HepG2 (cell line): ENCODE data around the gene RPS6KL1. TPM values are rescaled to one million over a fixed set of nuclear protein-coding genes. Genes with fewer than 3 reads are reported as not detected.

ENCODE experiments used
- BRCA1 ChIP-seq: sonication (generic); formaldehyde crosslinking; IDR thresholded peaks from 2 replicates; pipeline ENCODE4 v1.4.0; 2020; ENCODE audit warnings: missing genetic modification reagents
- CCDC6 ChIP-seq: sonication (generic); formaldehyde crosslinking; IDR thresholded peaks from 2 replicates; pipeline ENCODE4 v1.8.1; 2022; ENCODE audit warnings: mild to moderate bottlenecking, missing genetic modification reagents, moderate library complexity
- EEA1 ChIP-seq: sonication (generic); formaldehyde crosslinking; IDR thresholded peaks from 2 replicates; pipeline ENCODE4 v1.5.1; 2020; ENCODE audit warnings: mild to moderate bottlenecking, missing genetic modification reagents, borderline replicate concordance
- HCFC1 ChIP-seq: fragments of 150-350 bp; IDR thresholded peaks from 2 replicates; pipeline ENCODE4 v1.6.1; 2014; ENCODE audit warnings: low read depth, low read length
- NFE2 ChIP-seq: sonication (generic); formaldehyde crosslinking; IDR thresholded peaks from 2 replicates; pipeline ENCODE4 v1.4.0; 2020; ENCODE audit warnings: missing genetic modification reagents
- RAD21 ChIP-seq: fragments of 450-650 bp; formaldehyde crosslinking; IDR thresholded peaks from 2 replicates; pipeline ENCODE4 v1.5.0; 2020; ENCODE audit warnings: mild to moderate bottlenecking
- SIN3A ChIP-seq: IDR thresholded peaks from 2 replicates; pipeline ENCODE4 v1.6.1; 2011; ENCODE audit warnings: low read depth, mild to moderate bottlenecking, control low read depth, low read length, borderline replicate concordance
- SKI ChIP-seq: fragments of 450-650 bp; IDR thresholded peaks from one replicate; pipeline ENCODE4 v1.6.1; 2018; ENCODE audit warnings: mild to moderate bottlenecking; ENCODE audit not compliant: partially characterized antibody
- SRSF1 ChIP-seq: fragments of 200-400 bp; formaldehyde crosslinking; optimal IDR thresholded peaks from 2 replicates; pipeline ENCODE3; 2017; ENCODE audit warnings: mild to moderate bottlenecking, low read depth, low read length, moderate library complexity
- TCF7L2 ChIP-seq: IDR thresholded peaks from 2 replicates; pipeline ENCODE4 v1.6.1; 2011; ENCODE audit warnings: mild to moderate bottlenecking, low read depth, low read length, moderate library complexity
- TEAD3 ChIP-seq: optimal IDR thresholded peaks from 2 replicates; pipeline ENCODE3; 2016; ENCODE audit warnings: borderline replicate concordance
- TSC22D2 ChIP-seq: sonication (generic); formaldehyde crosslinking; IDR thresholded peaks from 2 replicates; pipeline ENCODE4 v1.5.1; 2020; ENCODE audit warnings: missing genetic modification reagents, mild to moderate bottlenecking, borderline replicate concordance
- ZNF260 ChIP-seq: sonication (generic); formaldehyde crosslinking; IDR thresholded peaks from 2 replicates; pipeline ENCODE4 v1.4.0; 2020; ENCODE audit warnings: missing genetic modification reagents, low read depth, mild to moderate bottlenecking, borderline replicate concordance
- ZNF333 ChIP-seq: sonication (generic); formaldehyde crosslinking; IDR thresholded peaks from 2 replicates; pipeline ENCODE4 v1.4.0; 2020; ENCODE audit warnings: mild to moderate bottlenecking, missing genetic modification reagents, borderline replicate concordance
- ZNF496 ChIP-seq: sonication (generic); formaldehyde crosslinking; IDR thresholded peaks from 2 replicates; pipeline ENCODE4 v1.8.1; 2023; ENCODE audit warnings: mild to moderate bottlenecking, moderate library complexity, missing genetic modification reagents; ENCODE audit not compliant: insufficient replicate concordance
- ZNF550 ChIP-seq: sonication (generic); formaldehyde crosslinking; IDR thresholded peaks from 2 replicates; pipeline ENCODE4 v1.4.0; 2020; ENCODE audit warnings: mild to moderate bottlenecking, missing genetic modification reagents, borderline replicate concordance
- ZNF558 ChIP-seq: sonication (generic); formaldehyde crosslinking; IDR thresholded peaks from 2 replicates; pipeline ENCODE4 v1.9.0; 2022; ENCODE audit warnings: mild to moderate bottlenecking, missing genetic modification reagents, borderline replicate concordance
- ZNF652 ChIP-seq: IDR thresholded peaks from 2 replicates; pipeline ENCODE4 v1.6.1; 2016; ENCODE audit warnings: low read depth, borderline replicate concordance
- ZNF773 ChIP-seq: sonication (generic); formaldehyde crosslinking; IDR thresholded peaks from 2 replicates; pipeline ENCODE4 v1.4.0; 2020; ENCODE audit warnings: missing genetic modification reagents, borderline replicate concordance
- polyA plus RNA-seq, 8 experiments: library from polyadenylated mRNA; depleted of rRNA in 3 of 8; stranded (reverse) in 7 of 8; unstranded in 1 of 8; fragments of >200 nt; fragmentation: Illumina TruSeq in 4 of 8; extraction: Trizol in 4 of 8; gene quantifications; 2 replicates each; pipeline versions ENCODE4 v1.2.1 to v1.2.3, GENCODE V29; 2011 to 2016; ENCODE audit warnings: low read depth in 4 of 8, missing spikeins in 1 of 8, mixed read lengths in 1 of 8; ENCODE audit not compliant: insufficient read depth in 1 of 8
- total RNA-seq, 5 experiments: library from RNA; depleted of rRNA; stranded (reverse); fragments of >200 nt; fragmentation: Illumina TruSeq; extraction: Trizol; gene quantifications; 2 replicates each; pipeline ENCODE4 v1.2.3, GENCODE V29; 2016; ENCODE audit warnings: low read depth in 1 of 5
- TF ChIP-seq, protein P1 (sequence below): sonication (generic); formaldehyde crosslinking; IDR thresholded peaks from 2 replicates; pipeline ENCODE4 v1.5.0; 2020; ENCODE audit warnings: missing genetic modification reagents
- TF ChIP-seq, protein P2 (sequence below): IDR thresholded peaks from 2 replicates; pipeline ENCODE4 v1.4.0; 2020; ENCODE audit warnings: mild to moderate bottlenecking, missing genetic modification reagents
- TF ChIP-seq, protein P3 (sequence below): sonication (generic); formaldehyde crosslinking; conservative IDR thresholded peaks from 2 replicates; pipeline ENCODE4 v1.8.0; 2022; ENCODE audit warnings: mild to moderate bottlenecking, moderate library complexity, missing genetic modification reagents
- TF ChIP-seq, protein P4 (sequence below): IDR thresholded peaks from 2 replicates; pipeline ENCODE4 v1.6.1; 2016; ENCODE audit warnings: missing genetic modification reagents, missing compliant biosample characterization

RPS6KL1 gene
- total and polyA plus RNA-seq, 2 of the 13 experiments (the other 11 are each of a cell fraction or from before 2014, with no cell fraction given), result 6.5 to 11.5 TPM

DNA sequence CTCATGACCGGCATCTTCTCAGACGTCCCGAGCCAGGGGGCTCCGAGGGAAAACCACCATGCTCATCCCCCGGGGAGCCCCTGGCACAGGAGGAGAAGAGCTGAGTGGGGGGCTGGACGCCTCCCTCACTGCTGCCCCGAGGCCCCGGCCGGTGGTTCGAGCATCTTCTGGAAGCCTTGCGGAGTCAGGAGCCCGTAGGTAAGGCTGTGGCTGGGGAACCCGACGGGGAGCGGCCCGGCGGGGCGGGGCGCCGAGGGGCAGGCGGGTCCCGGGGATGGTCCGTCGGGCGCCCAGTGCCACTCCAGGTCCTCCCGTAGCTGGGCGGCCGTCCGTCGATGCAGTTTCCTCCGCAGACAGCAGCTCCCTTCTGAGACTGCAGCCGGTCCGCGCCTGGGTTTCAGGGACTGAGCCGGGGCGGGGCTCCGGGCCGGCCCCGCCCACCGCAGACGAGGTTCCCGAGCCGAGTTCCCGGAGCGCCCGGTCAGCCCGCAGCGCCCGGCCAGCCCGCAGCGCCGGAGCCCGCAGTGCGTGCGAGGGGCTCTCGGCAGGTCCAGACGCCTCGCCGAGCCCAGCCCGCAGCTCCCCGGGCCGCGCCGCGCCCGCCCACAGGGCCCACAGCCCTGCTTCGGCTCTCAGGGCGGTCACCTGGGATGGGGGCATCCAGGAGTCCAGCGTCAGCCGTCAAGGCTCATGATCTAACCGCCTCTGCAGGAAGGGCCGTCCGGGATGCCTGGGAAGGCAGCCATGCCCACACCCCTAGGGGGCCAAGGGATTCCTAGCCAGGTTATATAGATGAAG is 32.4 kb upstream of the RPS6KL1 start, which contains the start of gene PGF (continued):
- TF ChIP-seq ZNF652 (CRISPR knock-in tag) (no peak), NFE2 (no peak), CCDC6 (CRISPR knock-in tag) (0 out of 2 replicates have a peak, but pooled peaks have one; percentile 20), EEA1 (CRISPR knock-in tag) (no peak), ZNF773 (CRISPR knock-in tag) (no peak), SIN3A (peak; percentile 75; the same call in 1 of the 2 replicates), TCF7L2 (no peak), ZNF333 (0 out of 2 replicates have a peak, but pooled peaks have one; percentile 29), TEAD3 (CRISPR knock-in tag) (peak; percentile 28), SKI (peak; percentile 34), ZNF260 (CRISPR knock-in tag) (no peak), ZNF558 (peak; percentile 32; the same call in 1 of the 2 replicates), BRCA1 (CRISPR knock-in tag) (no peak), SRSF1 (peak; percentile 8), RAD21 (CRISPR knock-in tag) (peak; percentile 45; the same call in 1 of the 2 replicates), TSC22D2 (CRISPR knock-in tag) (no peak), ZNF550 (CRISPR knock-in tag) (no peak), ZNF496 (CRISPR knock-in tag) (no peak), HCFC1 (0 out of 2 replicates have a peak, but pooled peaks have one; percentile 5)
- TF ChIP-seq, protein P1, sequence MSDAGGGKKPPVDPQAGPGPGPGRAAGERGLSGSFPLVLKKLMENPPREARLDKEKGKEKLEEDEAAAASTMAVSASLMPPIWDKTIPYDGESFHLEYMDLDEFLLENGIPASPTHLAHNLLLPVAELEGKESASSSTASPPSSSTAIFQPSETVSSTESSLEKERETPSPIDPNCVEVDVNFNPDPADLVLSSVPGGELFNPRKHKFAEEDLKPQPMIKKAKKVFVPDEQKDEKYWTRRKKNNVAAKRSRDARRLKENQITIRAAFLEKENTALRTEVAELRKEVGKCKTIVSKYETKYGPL, result no peak
- TF ChIP-seq, protein P2, sequence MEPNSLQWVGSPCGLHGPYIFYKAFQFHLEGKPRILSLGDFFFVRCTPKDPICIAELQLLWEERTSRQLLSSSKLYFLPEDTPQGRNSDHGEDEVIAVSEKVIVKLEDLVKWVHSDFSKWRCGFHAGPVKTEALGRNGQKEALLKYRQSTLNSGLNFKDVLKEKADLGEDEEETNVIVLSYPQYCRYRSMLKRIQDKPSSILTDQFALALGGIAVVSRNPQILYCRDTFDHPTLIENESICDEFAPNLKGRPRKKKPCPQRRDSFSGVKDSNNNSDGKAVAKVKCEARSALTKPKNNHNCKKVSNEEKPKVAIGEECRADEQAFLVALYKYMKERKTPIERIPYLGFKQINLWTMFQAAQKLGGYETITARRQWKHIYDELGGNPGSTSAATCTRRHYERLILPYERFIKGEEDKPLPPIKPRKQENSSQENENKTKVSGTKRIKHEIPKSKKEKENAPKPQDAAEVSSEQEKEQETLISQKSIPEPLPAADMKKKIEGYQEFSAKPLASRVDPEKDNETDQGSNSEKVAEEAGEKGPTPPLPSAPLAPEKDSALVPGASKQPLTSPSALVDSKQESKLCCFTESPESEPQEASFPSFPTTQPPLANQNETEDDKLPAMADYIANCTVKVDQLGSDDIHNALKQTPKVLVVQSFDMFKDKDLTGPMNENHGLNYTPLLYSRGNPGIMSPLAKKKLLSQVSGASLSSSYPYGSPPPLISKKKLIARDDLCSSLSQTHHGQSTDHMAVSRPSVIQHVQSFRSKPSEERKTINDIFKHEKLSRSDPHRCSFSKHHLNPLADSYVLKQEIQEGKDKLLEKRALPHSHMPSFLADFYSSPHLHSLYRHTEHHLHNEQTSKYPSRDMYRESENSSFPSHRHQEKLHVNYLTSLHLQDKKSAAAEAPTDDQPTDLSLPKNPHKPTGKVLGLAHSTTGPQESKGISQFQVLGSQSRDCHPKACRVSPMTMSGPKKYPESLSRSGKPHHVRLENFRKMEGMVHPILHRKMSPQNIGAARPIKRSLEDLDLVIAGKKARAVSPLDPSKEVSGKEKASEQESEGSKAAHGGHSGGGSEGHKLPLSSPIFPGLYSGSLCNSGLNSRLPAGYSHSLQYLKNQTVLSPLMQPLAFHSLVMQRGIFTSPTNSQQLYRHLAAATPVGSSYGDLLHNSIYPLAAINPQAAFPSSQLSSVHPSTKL (CRISPR knock-in tag), result 0 out of 2 replicates have a peak, but pooled peaks have one; percentile 12
- TF ChIP-seq, protein P3, sequence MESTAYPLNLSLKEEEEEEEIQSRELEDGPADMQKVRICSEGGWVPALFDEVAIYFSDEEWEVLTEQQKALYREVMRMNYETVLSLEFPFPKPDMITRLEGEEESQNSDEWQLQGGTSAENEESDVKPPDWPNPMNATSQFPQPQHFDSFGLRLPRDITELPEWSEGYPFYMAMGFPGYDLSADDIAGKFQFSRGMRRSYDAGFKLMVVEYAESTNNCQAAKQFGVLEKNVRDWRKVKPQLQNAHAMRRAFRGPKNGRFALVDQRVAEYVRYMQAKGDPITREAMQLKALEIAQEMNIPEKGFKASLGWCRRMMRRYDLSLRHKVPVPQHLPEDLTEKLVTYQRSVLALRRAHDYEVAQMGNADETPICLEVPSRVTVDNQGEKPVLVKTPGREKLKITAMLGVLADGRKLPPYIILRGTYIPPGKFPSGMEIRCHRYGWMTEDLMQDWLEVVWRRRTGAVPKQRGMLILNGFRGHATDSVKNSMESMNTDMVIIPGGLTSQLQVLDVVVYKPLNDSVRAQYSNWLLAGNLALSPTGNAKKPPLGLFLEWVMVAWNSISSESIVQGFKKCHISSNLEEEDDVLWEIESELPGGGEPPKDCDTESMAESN (CRISPR knock-in tag), result peak; percentile 70
- TF ChIP-seq, protein P4, sequence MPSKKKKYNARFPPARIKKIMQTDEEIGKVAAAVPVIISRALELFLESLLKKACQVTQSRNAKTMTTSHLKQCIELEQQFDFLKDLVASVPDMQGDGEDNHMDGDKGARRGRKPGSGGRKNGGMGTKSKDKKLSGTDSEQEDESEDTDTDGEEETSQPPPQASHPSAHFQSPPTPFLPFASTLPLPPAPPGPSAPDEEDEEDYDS (CRISPR knock-in tag), result peak; percentile 91
